HG03558 (cell line): Measurements from ENCODE around the gene CMIP.

Source experiments
- ATAC-seq: cut with Tn5 transposase; IDR thresholded peaks from one replicate; pipeline ENCODE4 v1.9.1; 2021; ENCODE audit warnings: moderate number of reproducible peaks; ENCODE audit not compliant: unreplicated experiment; ENCODE audit errors: extremely low read depth

Gene CMIP

DNA sequence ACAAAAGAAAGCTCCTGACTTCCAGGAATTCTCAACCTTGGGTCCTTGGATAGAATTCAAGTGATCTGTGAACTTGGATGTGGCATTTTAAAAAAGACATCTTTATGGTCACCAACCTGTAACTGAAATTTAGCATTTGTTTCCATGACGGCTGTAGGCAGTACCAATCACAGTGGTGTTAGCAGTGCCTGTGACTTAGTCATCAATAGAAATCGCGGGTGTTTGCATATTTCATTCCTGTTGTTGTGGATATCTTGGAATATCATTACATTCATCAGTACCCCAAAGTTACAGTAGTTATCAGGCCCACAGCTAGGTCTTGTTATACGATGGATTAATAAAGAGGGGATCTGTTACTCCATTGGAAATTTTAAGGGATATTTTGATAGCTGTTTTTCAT lies 81.6 kb downstream of the CMIP start:
- ATAC-seq = no peak

DNA sequence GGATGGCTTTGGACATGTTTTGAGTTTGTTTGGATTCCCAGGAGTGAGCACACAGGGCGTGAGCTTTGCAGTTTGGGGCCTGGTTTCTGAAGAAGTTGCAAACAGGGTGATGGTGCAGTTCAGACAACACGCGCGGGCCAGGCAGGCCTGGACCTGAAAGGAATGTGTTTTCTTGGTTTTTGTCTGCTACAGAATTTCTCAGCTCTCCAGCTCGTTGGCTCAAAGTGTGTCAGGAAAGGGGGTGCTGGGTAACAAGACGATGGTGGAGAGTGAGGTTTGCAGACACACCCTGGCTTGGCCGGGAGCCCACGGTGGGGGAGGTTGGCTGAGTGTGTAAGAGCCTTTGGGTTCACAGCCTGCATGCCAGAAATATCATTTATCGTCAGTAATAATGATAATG lies 82.3 kb downstream of the CMIP start:
- ATAC-seq = no peak

DNA sequence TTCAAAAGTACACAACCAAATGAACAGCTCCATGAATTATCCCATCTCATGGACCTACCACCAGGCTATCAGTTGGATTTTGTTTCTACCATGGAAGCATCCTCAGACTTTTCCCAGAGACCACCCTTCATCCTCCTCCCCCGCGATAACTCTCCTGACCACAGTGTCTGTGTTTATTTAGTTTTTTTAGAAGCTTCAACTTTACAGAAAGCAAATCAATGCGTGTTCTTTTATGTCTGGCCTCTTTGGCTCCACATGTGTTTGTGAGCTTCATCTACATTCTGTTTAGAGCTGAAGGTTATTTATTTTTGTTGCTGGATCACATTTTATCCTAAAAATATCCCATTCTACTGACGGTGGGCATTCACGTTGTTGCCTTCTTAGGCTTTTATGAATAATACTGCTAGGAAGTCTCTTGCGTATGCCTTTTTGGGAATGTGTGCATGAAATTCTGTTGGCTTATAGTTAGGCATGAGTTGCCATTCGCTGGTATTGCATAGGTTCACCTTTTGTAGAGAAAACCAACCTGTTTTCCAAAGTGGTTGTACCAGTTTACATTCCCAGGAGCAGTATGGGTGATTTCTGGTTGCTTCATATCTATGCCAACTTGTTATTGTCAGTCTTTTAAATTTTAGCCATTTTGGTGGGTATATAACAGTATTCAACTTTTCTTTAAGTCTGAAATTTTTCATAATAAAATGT lies 83.0 kb downstream of the CMIP start:
- ATAC-seq = no peak

DNA sequence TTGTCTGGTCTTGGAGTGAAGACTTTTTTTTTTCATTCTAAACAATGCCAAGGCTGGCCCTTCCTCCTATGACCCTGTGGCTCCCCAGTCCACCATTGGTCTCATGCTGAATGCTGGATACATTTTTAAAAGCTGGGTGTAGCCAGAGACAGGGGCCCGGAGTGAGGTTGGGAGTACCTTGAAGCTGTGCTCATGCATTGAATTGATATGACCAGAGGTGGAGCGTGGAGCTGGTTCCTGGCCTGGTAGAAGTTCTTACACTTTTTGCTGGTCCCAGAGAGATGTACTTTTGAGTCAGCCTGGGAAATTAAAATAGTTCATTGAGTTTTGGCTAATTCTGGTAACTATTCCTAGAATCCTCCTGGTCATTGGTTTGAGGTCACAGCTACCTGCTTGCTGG lies 83.6 kb downstream of the CMIP start:
- no peak for ATAC-seq

DNA sequence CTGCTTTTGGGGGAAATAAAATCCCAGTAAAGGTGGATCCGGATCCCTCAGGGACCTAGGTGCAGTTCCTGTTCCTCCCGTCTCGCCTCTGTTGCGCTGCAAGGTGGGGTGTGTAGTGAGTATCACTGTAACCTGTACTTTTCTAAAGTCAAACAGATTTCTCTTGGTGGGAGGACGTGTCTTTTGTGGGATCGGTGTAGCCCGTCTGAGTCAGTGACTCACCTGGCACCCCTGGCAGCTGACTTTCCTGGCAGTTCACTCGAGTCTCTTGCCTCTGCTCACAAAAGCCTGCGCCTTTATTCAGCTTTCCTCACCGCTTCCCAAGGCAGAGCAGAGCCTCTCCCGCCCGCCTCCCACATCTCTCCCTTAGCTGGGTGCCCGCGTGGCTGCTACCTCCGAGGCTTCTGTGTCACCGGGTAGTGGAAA lies 85.7 kb downstream of the CMIP start:
- ATAC-seq = no peak

DNA sequence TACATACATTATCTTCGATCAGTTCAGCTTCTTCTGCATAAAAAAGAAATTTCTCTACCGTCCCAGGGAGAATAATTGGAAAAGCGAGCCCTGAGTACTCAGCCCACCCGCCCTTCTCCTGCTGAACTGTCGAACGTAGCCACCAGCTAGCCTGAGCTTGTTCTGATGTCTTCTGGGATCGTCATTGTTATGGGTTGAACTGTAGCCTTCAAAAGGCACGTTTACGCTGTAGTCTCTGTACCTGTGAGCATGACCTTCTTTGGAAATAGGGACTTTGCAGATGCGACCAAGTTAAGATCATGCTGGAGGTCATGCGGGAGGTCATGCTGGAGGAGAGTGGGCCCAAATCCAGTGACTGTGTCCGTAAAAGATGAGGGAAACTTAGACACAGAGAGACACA lies 86.2 kb downstream of the CMIP start:
- no peak for ATAC-seq

DNA sequence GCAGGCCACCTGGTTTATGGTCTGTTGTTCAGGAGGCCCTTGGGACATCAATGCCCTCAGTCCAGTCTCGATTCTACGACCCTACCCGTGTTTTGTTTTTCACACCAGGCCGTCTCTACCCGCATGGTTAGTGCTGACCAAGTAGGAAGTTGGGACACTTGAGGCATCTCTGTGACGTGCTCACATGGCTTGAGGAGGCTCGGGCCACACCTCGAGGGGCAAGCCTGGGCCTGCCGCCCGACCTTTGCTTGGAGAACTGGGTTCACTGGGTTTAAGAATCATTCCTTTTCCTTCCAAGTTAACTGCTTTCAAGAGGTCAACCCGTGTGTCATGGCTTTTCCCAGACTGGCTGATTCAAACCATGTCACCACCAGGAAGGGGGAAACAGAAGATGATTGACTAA lies 86.8 kb downstream of the CMIP start:
- ATAC-seq = no peak

DNA sequence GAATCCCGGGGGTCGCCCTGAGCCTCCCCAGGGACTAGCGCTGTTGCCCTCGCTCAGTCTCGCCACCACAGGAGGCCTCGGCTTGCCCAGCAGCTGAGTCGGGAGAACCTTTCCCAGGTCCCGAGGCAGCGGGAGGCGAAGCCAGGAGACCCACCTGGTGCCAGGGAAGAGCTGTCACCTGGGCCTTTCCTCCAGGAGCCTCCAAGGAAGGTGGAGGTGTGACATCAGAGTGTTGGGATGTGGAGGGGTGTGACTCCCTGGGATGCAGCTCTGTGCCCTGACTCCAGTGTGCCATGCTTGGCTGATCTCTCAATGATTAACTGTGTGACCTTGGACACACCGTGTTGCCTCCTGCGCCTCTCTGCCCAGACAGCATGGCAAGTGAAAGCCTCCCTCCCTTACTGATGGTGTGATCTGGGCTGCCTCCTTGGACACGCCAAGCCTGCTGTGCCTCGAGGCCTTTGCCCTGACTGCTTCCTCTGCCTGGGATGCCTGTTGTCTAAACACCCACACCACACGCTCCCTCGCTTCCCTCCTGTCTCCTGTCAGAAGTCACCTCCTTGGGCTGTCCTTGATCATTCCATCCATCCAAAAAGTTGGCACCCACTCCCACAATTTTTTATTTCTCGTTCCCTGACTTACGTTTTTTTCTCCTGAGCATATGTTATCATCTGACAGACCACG lies 88.0 kb downstream of the CMIP start:
- ATAC-seq = no peak

DNA sequence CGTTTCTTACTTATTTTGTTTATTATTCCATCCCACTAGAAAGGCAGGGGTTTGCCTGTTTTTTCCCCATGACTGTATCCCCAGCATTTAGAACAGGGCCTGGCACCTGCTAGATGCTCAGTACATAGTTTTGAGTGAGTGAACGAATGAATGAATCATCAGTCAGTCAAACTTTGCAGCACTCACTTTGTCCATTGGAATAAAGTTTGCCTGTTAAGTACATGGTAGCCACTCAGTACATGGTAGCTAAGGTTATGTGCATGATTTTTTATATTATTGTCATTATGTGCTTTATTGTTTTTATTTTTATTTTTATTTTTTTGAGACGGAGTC lies 88.5 kb downstream of the CMIP start:
- no peak for ATAC-seq

DNA sequence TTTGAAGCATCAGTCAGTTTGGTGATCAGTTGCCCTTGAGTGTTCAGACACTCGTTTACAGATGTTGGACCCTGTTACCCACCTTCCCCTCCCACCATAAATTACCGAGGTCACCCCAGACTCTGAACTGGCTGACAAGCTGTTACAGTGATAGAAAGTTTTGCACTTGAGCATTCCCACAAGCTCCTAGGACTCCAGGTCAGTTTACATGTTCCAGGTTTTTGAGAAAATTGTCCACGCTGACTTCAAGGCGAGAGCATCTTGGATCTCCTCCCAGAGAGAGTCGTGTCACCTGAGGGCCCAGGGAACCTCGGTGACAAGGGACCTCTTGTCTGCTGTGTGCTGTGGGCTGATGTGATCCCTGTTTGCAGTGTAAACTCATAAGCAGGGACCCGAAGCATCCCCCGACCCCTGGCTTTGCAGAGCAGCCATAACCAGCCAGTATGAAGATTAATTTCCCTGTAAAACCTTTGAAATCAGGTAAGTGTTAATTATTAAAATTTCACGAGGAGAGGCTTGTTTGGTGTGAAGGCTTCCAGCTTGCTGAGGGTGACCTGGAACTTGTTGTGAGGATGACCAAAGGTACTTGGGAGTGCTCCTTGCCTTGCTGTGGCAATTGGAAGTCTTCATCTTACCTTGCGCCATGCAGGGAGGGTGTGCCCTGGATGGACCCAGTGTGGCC lies 91.2 kb downstream of the CMIP start:
- no peak for ATAC-seq

DNA sequence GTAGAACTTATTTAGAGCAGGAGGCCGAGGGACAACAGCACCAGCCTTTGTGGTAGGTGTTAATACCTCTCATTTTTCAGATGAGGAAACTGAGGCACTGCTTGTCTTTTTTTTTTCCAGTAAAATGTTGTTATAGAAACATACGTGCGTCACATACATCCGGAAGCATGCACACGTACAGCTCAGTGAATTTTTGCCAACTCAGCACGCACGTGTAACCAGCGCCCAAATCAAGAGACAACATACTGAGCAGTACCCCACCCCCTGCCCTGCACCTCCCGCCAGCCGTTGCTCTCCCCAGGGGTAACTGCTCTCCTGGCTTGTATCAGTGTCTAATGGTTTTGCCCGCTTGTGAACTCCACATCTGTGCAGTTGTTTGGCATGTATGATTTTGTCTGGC lies 92.0 kb downstream of the CMIP start:
- ATAC-seq = no peak

DNA sequence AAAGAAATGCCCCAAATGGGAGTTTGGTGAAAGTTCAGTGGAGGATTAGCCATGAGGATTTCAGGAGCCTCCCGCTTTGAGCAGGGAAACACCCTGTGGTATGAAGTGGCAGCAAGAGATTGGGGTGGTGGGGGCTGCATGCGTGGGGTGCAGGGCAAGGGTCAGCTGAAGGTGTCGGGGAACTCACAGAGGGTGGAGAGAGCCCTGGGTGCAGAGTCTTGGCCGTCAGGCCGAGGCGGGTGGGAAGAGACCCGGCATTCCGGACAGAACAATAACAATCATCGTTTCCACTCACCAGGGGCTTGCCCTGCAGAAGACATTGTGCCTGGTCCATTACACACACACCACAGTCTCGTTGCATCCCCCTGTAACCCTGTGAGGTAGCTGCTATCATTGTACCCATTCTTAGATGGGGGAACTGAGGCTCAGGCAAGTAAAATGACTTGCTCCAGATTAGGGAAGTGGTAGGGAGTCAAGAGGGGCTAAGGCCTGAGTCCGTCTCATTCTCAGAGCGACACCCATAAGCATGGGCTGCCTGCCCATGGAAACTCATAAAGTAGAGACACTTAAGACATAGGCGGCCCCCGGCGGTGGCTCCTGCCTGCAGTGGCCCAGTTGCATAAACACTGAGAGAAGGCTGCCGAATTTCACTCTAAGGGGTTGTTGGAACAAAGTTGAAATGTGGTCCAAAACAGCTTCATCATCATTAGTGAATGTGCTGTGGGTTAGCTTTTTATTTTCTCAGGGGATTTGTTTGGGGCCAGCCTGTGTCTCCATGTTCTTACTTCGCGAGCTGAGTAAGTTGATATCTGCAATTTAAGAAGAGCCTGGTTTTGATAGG lies 93.3 kb downstream of the CMIP start:
- ATAC-seq = no peak

DNA sequence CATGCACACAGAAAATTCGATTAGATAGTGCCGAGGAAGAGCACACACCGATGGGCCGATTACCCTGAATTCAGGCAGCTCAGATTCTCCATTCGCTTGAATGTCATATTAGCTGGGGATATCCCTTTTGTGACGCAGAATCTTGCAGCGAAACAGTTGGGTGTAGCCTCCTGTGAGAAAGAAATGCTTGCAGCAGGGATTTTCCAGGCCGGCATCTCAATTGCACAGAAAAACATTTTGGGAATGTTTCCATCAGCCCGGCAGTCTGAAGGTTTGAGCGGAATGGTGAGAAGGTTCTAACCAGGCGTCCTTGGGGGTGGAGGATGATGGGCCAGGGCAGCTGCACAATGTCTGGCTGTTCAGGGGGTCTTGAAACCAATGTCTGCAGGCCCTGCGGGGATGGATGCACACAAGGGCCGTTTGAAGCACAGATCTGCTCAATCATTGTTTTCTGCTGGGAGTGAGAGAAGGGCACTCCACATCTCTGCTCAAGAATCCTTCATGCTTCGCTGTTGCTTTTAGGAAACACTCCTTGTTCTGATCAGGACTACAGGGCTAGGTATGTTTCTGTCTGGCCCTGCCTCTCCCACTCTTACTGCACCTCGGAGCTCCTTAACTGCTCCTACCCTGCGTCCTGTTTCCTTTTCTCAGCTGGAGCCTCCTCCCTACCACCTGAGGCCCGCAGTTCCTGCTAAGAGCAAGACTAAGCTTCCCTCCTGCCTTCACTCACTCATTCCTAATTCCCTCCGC lies 94.6 kb downstream of the CMIP start:
- ATAC-seq = no peak

DNA sequence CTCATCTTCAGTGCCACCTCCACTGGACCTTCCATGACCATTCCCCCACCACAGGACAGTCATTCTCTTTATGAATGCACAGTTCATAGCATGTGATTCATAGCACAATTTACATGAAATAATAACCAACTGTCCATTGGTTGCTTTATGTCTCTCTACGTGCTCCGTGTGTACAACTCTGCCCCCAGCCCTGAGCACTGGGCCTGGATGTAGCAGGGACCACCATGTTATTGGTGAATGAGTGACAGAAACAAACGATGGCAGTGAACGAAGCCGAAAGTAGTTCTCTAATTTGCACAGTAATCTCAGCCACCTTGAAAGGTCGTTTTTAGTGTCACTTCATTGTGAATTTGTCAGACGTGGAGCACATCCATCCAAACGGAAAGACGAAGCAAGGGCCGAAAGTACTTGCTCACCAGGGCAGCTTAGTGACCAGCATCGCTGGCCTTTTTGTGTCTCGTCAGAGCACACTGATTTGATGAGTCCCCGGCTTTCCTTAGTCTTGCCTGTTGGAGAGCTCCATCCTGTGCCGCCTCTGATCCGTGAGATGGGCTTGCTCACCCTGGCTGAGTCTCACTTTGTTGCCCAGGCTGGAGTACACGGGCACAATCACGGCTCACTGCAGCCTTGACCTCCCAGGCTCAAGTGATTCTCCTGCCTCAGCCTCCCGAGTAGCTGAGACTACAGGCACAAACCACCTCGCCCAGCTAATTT lies 95.3 kb downstream of the CMIP start:
- ATAC-seq = no peak

DNA sequence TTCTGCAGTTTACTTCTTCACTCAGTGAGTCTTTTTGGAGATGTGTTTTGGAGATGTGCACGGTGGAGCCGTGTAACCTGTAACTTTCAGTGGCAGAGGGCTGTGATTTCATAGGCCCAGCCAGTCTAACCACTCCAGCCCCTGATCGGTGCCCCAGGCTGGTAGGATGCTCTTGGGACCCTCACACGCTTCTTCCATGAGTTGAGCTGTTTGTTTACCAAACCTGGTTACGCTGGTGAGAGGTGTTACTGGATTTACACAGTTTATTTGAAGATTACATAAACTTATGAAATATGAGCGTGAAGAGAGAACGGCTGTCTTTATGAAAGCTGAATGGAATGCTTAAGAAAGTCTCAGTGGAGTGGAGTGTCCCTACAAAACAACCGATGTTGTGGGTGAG lies 96.7 kb downstream of the CMIP start:
- ATAC-seq = no peak

DNA sequence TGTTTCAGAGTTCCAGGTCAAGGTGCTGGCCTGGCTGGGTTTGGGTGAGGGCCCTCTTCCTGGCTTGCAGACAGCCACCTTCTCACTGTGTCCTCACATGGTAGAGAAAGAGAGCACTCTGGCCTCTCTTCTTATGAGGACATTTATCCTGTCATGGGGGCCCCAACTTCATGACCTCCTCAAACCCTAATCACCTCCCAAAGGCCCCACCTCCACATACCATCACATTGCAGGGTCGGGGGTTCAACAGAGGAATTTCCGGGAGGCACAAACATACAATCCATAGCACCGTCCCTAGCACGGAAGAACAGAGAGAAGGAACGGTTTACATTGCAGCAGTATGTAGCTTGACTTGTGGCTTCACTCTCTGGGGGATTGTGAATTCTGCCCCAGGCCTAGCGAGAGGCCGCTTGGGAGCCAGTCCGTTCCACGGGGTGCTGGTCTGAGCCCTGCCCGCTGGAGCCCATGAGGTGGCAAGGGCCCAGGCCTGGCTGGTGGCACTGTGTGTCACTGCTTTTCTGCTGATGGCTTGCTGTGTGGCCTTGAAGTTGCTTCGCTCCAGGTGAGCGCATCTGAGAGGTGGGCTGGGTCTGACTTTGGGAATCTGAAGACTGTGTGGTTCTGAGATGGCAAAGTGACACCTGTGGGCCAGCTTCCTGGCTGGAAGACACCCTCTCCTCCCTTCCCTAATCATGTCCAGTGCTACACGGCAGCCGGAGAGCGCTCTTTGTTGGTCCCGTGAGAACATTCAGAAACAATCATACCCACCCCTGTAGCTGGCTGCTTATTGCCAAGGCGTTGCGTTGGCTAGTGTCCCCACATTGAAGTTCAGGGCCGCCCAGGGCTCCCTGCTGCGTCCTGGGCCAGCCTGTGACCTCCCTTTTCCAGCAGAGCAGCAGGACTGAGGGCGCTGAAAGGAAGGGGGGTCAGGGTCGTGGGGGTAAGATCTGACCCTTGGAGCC lies 98.3 kb downstream of the CMIP start:
- no peak for ATAC-seq

DNA sequence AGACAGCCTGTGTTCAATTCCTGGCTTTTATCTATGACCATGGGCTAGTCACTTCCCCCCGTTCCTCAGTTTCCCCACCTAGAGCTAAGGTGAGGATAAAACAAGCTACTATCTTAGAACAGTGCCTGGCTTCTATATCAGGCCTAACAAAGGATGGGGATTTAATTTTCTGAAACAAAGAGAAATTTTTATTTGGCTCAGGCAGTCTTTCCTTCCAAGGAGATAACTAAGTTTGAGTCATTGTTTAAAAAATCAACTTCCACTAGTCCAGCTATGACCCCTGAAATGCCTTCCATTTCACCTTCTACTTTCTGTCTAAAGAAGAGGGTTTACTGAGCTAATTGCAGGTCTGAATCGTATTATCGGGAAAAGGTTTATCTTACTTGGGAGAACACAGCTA lies 99.0 kb downstream of the CMIP start:
- no peak for ATAC-seq

DNA sequence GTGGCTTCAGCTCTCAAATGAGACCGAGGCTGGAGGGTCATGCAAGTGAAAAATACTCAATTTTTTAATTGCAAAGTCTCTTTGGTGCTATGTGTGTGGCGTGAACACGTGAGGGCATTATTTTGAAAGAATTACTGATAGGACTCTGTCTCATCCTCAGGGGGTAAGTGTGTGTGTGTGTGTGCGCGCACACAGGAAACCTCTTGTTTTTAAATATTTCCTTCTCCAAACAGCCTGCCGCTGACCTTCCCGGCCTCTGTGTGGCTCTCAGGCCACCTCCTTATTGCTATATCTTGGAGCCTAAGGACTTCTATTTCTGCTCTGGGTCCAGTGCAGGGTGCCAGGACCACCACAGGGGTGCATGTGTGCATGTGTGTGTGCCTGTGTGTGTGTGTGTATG lies 99.7 kb downstream of the CMIP start:
- no peak for ATAC-seq
